IPS-NIHi7 (cell line): ENCODE results near the gene RNF157.
"Not testable (repeated sequence)": the region's sequence is repeated elsewhere in the genome, so short reads cannot be mapped to it uniquely, and the experiment has no call there.

Experiments
- DNase-seq: peaks from one replicate; pipeline ENCODE4 v3.0.0; 2012; ENCODE audit warnings: mixed read lengths; ENCODE audit errors: extremely low spot score

Gene RNF157

DNA sequence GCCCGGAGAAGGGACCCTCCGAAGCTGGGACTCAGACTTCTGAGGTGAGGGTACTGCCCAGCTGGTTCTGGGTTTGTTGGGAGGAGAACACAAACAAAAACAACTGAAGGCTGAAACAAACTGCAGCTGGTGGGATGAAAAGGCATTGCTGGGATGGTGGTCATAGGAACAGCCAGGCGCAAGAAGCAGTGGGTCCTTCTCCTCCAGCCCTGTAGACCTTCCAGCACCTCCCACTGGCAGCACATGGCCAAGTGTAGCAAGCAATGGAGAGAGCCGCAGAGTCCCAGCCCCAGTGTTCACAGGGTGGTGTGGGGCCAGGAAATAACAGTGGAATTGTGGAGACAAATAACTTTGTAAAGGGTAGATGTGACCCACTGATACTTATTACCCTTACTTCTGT is 50.6 kb downstream of the RNF157 start:
- DNase-seq: no peak

- DNase-seq: no peak
Measured at GRCh38 chr17:76189247-76189646, 51.0 kb downstream of the RNF157 start.

- DNase-seq: no peak
Measured at GRCh38 chr17:76188213-76189016, 51.9 kb downstream of the RNF157 start.

- DNase-seq: not testable (repeated sequence)
Measured at GRCh38 chr17:76186774-76187173, 53.5 kb downstream of the RNF157 start.

DNA sequence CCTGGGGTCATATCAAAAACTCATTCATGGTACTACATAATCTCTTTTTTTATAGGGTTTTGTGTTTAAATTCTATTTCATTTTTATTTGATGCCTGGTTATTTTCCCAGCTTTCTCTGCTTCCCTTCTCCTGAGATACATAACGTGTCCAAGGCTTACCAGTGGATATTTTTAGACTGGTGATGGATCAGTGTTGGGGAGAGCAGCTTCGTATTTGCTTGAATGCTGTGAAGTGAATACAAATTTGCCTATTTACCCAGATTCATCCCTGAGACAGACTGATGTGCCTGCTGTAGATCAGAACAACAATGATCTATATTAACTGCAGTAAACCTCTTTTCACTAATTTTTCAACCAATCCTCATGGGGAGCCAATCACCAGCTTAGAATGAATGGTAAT is 56.0 kb downstream of the RNF157 start:
- no peak for DNase-seq

DNA sequence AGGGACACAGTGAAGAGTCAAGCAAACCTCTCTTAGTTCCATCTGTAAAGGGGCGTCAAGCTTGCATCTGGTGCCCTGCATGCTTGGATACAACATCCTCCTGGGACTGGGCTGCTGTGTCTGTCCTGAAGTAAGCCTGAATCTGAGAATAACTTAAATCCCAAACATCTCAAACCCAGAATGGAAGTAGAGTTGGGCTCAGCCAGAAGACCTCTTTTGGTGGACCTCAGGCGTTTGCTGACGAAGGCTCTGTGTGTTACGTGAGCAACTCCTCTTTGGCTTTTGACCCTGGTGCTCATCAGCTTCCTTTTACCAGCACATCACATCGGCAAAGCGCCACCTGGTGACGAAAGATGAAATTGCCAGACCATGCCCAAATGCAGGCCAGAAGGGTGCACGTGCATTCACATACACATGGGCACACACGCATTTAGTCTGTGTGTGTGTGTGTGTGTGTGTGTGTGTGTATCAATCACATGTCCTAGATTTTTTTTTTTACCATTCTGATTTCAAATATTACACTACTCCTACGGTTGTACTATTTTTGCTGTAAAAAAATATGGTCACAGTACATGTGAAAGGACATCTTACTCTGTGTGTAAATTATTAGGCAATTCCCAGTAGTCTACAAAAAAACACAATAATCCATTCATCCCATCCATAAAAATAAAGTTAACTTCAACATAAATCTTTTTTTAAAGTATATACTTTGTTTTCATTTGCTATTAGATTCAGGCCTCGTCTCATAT is 58.1 kb downstream of the RNF157 start:
- peak; percentile 93 for DNase-seq

- no peak for DNase-seq
Measured at GRCh38 chr17:76179496-76180467, 60.5 kb downstream of the RNF157 start.

DNA sequence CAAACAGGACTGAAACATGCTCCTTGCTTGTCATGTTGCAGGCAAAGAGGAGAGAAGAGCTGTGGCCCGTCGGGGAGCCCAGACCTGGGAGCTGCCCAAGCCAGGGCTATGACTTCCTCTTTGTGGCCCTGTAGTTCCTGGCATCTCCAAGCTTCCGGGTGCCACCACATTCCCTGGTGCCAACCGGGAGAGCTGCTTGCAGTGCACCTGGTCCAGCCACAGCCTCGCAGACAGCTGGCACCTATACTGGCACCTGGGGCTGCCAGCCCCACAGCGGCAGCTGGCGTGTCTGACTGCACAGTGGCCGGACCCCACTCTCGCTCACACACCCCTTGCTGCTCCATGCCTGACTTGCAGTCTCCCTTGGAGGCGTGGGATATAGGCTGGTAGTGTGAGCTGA is 62.2 kb downstream of the RNF157 start:
- no peak for DNase-seq

GRCh38 chr17:76176701-76177574 is 63.4 kb downstream of the RNF157 start:
- DNase-seq: no peak

DNA sequence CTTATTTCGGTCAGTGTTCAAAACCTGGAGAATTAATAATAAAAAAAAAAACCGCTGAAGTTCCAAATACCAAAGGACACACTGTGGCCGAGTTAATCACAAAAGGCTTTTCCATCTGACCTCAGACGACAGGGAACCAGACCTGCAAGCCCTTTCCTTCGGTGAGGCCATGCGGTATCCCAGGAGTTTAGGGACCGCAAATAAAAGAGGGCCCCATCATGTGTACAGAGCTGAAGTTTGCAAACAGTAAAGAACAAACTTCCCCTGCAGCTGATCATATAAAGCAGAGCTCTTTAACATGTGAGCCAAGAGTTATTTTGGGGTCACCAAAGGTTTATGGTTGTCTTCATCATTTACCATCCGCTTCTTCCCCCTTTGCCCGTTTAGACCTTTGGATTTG is 66.3 kb downstream of the RNF157 start:
- no peak for DNase-seq

- DNase-seq: no peak
Measured at GRCh38 chr17:76173474-76173873, 66.8 kb downstream of the RNF157 start.

- no peak for DNase-seq
Measured at GRCh38 chr17:76171706-76172105, 68.6 kb downstream of the RNF157 start.

- DNase-seq: no peak
Measured at GRCh38 chr17:76170114-76170513, 70.2 kb downstream of the RNF157 start.

DNA sequence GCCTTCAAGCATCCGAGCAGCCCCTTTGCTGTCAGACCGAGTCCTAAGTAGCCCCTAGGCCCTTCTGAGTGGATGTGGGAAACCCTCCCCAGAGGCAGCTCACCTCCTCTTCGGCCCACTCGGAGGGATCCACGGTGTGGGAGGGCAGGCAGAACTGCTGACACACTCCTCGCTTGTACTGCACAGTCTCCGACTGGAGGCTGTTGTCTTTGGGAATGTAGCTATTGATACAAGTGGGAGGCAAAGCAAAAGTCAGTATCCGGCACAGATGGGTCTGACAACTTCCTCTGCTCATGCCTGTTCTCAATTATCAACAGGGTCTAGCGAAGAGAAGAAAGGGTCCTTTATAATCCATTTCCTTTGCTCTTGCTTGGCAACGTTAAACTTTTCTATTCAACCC is 73.4 kb downstream of the RNF157 start:
- no peak for DNase-seq

GRCh38 chr17:76166168-76166567 is 74.1 kb downstream of the RNF157 start:
- no peak for DNase-seq

GRCh38 chr17:76164331-76164730 is 76.0 kb downstream of the RNF157 start:
- DNase-seq: no peak

GRCh38 chr17:76163919-76164318 is 76.4 kb downstream of the RNF157 start:
- DNase-seq: no peak

GRCh38 chr17:76161619-76162266 is 78.5 kb downstream of the RNF157 start:
- DNase-seq: no peak

DNA sequence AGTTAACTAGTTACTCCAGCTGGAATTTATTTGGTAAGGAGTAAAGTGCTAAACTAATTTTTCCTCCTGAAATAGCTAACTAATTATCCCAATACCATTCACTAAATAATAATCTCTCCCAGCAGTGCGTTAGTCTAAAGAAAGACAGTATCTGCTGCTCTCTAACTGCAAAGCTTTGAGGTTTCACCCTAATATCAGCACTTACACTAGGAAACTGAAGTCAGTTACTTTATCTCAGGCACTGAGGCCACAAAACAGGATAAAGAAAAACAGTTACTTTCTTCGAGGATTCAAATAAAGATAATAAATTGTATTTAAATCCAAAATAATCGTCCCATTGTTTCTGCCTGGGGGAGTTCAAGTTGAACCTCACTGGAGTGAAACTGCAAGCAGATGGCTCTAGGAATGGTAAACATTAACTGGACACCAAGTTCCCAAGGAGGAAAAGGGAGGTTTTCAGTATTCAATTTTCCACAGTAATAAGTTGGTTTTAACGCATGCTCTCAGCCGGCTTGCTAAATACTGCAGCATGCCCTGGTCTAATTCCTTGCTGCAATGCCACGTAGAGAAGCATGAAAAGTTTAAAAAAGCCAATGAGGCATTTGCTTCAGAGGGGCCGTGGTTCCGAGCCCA is 79.3 kb downstream of the RNF157 start:
- no peak for DNase-seq

GRCh38 chr17:76159157-76159556 is 81.1 kb downstream of the RNF157 start:
- no peak for DNase-seq
